Caco-2 (cell line): ENCODE results near the gene TCEA3. TPM values are rescaled to one million over a fixed set of nuclear protein-coding genes. Genes with fewer than 3 reads are reported as not detected.

Experiments used
- BruUV-seq: library from RNA; stranded (reverse); fragments of 400-500 nt; replicated peaks from 2 replicates; lab custom pipeline; 2021; lab: Mats Ljungman, UMichigan
- CTCF ChIA-PET: fragments of 300-600 bp; sonication (Branson Sonifier 250); formaldehyde crosslinking; loops from one replicate; lab custom pipeline; 2022; ENCODE audit warnings: antibody characterized with exemption; lab: Charles Lee
- POLR2A ChIA-PET: fragments of 300-600 bp; sonication (Branson Sonifier 250); formaldehyde crosslinking; loops from one replicate; lab custom pipeline; 2022; ENCODE audit warnings: antibody characterized with exemption; lab: Charles Lee
- DNase-seq, 2 experiments: peaks; one replicate each; pipeline versions ENCODE4 v3.0.0 to v3.0.0-alpha.2; 2020 to 2022
- H3K27me3 ChIP-seq: replicated peaks from 2 replicates; pipeline ENCODE4 v1.6.0; 2011; ENCODE audit warnings: low read length; ENCODE audit not compliant: control insufficient read depth, insufficient read depth
- H3K36me3 ChIP-seq: 2 replicates; pipeline ENCODE4 v1.5.1; 2011; ENCODE audit warnings: low read length; ENCODE audit not compliant: control insufficient read depth, insufficient read depth
- H3K4me1 ChIP-seq: fragments of 250-450 bp; sonication (Bioruptor Pico); 2 replicates; pipeline ENCODE4 v1.5.1; 2020; ENCODE audit warnings: mild to moderate bottlenecking
- H3K4me3 ChIP-seq: 2 replicates; pipeline ENCODE4 v1.5.1; 2011; ENCODE audit warnings: low read depth, mild to moderate bottlenecking, control low read depth, low read length
- H3K9me3 ChIP-seq: fragments of 250-450 bp; sonication (Bioruptor Pico); 2 replicates; pipeline ENCODE4 v1.5.1; 2020; ENCODE audit warnings: mild to moderate bottlenecking, moderate library complexity
- H3K27ac Mint-ChIP-seq: one replicate; pipeline ENCODE4 v1.8.0; 2022; ENCODE audit warnings: mixed read lengths; ENCODE audit not compliant: unreplicated experiment
- H3K27me3 Mint-ChIP-seq: one replicate; pipeline ENCODE4 v1.8.0; 2022; ENCODE audit warnings: mixed read lengths; ENCODE audit not compliant: insufficient read depth, unreplicated experiment
- H3K36me3 Mint-ChIP-seq: one replicate; pipeline ENCODE4 v1.8.0; 2022; ENCODE audit warnings: mild to moderate bottlenecking, mixed read lengths; ENCODE audit not compliant: insufficient read depth, unreplicated experiment
- H3K4me1 Mint-ChIP-seq: one replicate; pipeline ENCODE4 v1.8.0; 2022; ENCODE audit warnings: low read depth, mixed read lengths; ENCODE audit not compliant: unreplicated experiment
- H3K4me3 Mint-ChIP-seq: one replicate; pipeline ENCODE4 v1.8.0; 2022; ENCODE audit warnings: mild to moderate bottlenecking, moderate library complexity, mixed read lengths; ENCODE audit not compliant: unreplicated experiment
- H3K9me3 Mint-ChIP-seq: one replicate; pipeline ENCODE4 v1.8.0; 2022; ENCODE audit warnings: mixed read lengths; ENCODE audit not compliant: unreplicated experiment
- CTCF ChIP-seq, 2 experiments: fragments of 200-600 bp in 1 of 2; IDR thresholded peaks; 1 replicate in 1 of 2; 2 replicates in 1 of 2; pipeline versions ENCODE4 v1.5.1 to v1.8.0; 2011 to 2022; ENCODE audit warnings: antibody characterized with exemption in 1 of 2, control low read depth in 1 of 2, inconsistent platforms in 1 of 2, low read depth in 1 of 2, low read length in 1 of 2, mild to moderate bottlenecking in 1 of 2, moderate library complexity in 1 of 2; ENCODE audit not compliant: insufficient read depth in 1 of 2, severe bottlenecking in 1 of 2, unreplicated experiment in 1 of 2
- intact Hi-C: fragments of 100-400 bp; cut with micrococcal nuclease; formaldehyde crosslinking; loops from one replicate; pipeline ENCODE4 v1.10.0; 2022; ENCODE audit not compliant: unreplicated experiment
- total RNA-seq: library from RNA; stranded (reverse); gene quantifications from 2 replicates; pipeline ENCODE4 v1.2.3, GENCODE V29; 2022

Gene TCEA3
- total RNA-seq, 1 experiment from 2014 or later, result 14.6 TPM

DNA sequence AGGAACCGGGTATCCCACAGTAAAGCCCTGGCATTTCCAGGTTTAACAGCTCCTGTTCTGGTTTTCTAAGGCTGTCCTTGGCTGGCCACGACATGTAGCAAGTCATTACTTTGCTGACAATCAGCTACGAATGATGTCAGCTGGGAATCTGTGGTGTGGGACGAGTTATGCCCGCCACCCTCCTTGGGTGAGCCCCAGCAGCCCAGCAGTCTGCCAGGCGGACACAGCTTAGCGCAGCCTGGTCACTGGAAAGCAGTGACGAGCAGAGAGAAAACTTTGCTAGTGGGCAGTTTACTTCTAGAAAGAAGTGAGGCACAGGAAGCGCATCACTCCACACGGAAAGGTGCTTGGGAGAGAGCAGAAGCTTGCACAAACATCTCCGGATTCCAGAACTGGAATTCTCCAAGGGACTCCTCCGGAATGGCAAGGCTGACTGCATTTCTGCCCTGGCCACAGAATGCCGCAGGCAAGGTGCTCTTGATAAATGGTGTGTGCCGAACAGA is 39.4 kb downstream of the TCEA3 start:
- no TSS peak for BruUV-seq

GRCh38 chr1:23384312-23385058 is 40.1 kb downstream of the TCEA3 start:
- H3K4me1 ChIP-seq, result no peaks in the 10 kb centered on the region
- H3K36me3 ChIP-seq, result no peaks in the 10 kb centered on the region
- H3K27me3 ChIP-seq, result no peaks in the 10 kb centered on the region
- CTCF ChIA-PET, result interaction anchor here (0.5 kb wide), 1 partner anchor 40 kb away, joined by 4 read pairs; the partner anchor contains the start of gene HNRNPR
- H3K4me3 Mint-ChIP-seq, result no peak overlapping the region
- H3K4me1 Mint-ChIP-seq, result peaks cover 6% of the 10 kb centered on the region
- POLR2A ChIA-PET, result interaction anchor here (0.9 kb wide), 1 partner anchor 40 kb away, joined by 4 read pairs; the partner anchor contains the start of gene HNRNPR
- no peak for TF ChIP-seq CTCF (IDR thresholded peaks at IDR 0.05; ENCODE audit: insufficient read depth in 1 of 2, low read depth in 1 of 2, low read length in 1 of 2, severe bottlenecking in 1 of 2, unreplicated experiment in 1 of 2)
- H3K9me3 ChIP-seq, result no peaks in the 10 kb centered on the region
- H3K27ac Mint-ChIP-seq, result no peak overlapping the region
- H3K4me3 ChIP-seq, result no peak overlapping the region
- no TSS peak for BruUV-seq
- H3K9me3 Mint-ChIP-seq, result no peaks in the 10 kb centered on the region
- no peaks in the 10 kb centered on the region for H3K27me3 Mint-ChIP-seq
- intact Hi-C loops, result no loop called here
- H3K36me3 Mint-ChIP-seq, result no peaks in the 10 kb centered on the region
- no peak for DNase-seq

More for the DNA sequence above, 39.4 kb downstream of the TCEA3 start:
- H3K27me3 ChIP-seq, result no peaks in the 10 kb centered on the region
- Mint-ChIP-seq H3K36me3 (no peaks in the 10 kb centered on the region), H3K27ac (no peak overlapping the region), H3K27me3 (no peaks in the 10 kb centered on the region), H3K9me3 (no peaks in the 10 kb centered on the region), H3K4me1 (peaks cover 6% of the 10 kb centered on the region), H3K4me3 (no peak overlapping the region)
- POLR2A ChIA-PET, result no interaction called here
- intact Hi-C loops, result no loop called here
- no peak for TF ChIP-seq CTCF (IDR thresholded peaks at IDR 0.05; ENCODE audit: insufficient read depth in 1 of 2, low read depth in 1 of 2, low read length in 1 of 2, severe bottlenecking in 1 of 2, unreplicated experiment in 1 of 2)
- H3K9me3 ChIP-seq, result no peaks in the 10 kb centered on the region
- no peak for DNase-seq
- H3K4me3 ChIP-seq, result no peak overlapping the region
- CTCF ChIA-PET, result no interaction called here
- no peaks in the 10 kb centered on the region for H3K36me3 ChIP-seq
- H3K4me1 ChIP-seq, result no peaks in the 10 kb centered on the region

DNA sequence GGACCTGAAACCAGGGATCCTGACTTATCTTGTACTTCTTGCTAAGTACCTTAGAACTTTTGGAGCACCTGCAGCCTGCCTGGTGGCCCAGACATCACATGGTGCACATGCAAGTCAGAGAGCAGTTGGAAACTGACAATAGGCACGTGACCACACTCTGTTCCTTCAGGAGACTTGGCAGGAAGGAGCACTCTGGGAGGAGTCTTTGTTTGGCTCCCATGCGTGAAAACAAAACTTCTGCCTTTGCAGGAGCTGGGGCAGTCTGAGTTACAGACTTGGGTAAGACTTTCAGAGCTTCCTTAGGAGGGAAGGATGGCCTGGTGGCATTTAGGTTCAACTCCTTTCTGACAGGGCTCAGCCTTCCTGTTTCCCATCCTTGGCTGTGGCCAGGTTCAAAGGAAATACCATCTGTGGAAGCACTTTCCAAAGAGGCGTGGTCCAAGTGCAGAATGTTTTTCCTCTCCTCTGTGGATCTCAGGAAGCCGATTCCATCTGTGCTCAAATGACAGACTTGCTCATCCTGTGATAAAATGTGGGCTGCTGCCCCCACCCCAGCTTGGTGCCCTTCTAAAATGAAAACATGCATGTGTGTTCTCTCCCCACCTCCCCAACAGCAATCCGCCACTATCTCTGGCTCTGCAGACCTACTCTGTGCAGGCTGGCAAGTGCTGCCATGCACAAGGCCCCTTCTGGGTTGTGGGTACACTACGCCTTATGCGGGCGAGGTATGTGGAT is 40.8 kb downstream of the TCEA3 start:
- BruUV-seq, result no TSS peak
- Mint-ChIP-seq H3K36me3 (no peaks in the 10 kb centered on the region), H3K4me3 (no peak overlapping the region), H3K9me3 (no peaks in the 10 kb centered on the region), H3K27me3 (no peaks in the 10 kb centered on the region), H3K27ac (no peak overlapping the region), H3K4me1 (peaks cover 6% of the 10 kb centered on the region)
- Histone ChIP-seq H3K27me3 (no peaks in the 10 kb centered on the region), H3K4me3 (no peak overlapping the region), H3K4me1 (no peaks in the 10 kb centered on the region), H3K9me3 (no peaks in the 10 kb centered on the region), H3K36me3 (no peaks in the 10 kb centered on the region)
- ChIA-PET CTCF (no interaction called here), POLR2A (interaction anchor here (0.9 kb wide), 1 partner anchor 39 kb away, joined by 4 read pairs; the partner anchor contains the start of gene HNRNPR)
- intact Hi-C loops, result no loop called here
- TF ChIP-seq CTCF (IDR thresholded peaks at IDR 0.05; ENCODE audit: insufficient read depth in 1 of 2, low read depth in 1 of 2, low read length in 1 of 2, severe bottlenecking in 1 of 2, unreplicated experiment in 1 of 2), result no peak
- DNase-seq, result no peak
